HG03469 (cell line): ENCODE results near the gene VPS26B.
"Not testable (repeated sequence)": the region's sequence is repeated elsewhere in the genome, so short reads cannot be mapped to it uniquely, and the experiment has no call there.

Experiments
- ATAC-seq: cut with Tn5 transposase; IDR thresholded peaks from one replicate; pipeline ENCODE4 v1.9.1; 2021; ENCODE audit warnings: mild to moderate bottlenecking, moderate library complexity, moderate number of reproducible peaks; ENCODE audit not compliant: unreplicated experiment

The VPS26B gene

GRCh38 chr11:134255184-134255561 lies 30.7 kb downstream of the VPS26B start:
- not testable (repeated sequence) for ATAC-seq

GRCh38 chr11:134257101-134257500 lies 32.6 kb downstream of the VPS26B start:
- ATAC-seq = no peak

GRCh38 chr11:134258577-134258976 lies 34.1 kb downstream of the VPS26B start:
- ATAC-seq = no peak

DNA sequence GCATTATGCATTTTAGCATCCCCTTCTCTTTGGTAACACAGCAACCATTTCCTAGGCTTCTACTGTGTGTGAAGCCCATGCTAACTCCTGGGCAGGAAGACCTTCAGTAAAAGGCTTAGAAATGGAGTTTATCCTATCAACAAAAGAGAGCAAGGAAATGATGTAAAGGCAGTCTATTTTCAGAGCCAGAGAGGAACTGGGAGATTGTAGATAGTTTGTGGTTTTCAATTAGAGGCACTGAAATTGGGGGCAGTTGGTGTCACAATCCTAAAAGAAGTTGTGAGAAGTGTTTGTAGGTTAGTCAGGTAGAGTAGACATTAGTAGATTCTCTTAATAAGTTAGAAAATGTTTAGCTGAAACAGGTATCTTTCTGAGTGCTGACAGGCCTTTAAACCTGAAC lies 36.0 kb downstream of the VPS26B start:
- no peak for ATAC-seq

- ATAC-seq = no peak
Measured at GRCh38 chr11:134260983-134261382, 36.5 kb downstream of the VPS26B start.

- ATAC-seq = no peak
Measured at GRCh38 chr11:134261626-134262488, 37.4 kb downstream of the VPS26B start.

DNA sequence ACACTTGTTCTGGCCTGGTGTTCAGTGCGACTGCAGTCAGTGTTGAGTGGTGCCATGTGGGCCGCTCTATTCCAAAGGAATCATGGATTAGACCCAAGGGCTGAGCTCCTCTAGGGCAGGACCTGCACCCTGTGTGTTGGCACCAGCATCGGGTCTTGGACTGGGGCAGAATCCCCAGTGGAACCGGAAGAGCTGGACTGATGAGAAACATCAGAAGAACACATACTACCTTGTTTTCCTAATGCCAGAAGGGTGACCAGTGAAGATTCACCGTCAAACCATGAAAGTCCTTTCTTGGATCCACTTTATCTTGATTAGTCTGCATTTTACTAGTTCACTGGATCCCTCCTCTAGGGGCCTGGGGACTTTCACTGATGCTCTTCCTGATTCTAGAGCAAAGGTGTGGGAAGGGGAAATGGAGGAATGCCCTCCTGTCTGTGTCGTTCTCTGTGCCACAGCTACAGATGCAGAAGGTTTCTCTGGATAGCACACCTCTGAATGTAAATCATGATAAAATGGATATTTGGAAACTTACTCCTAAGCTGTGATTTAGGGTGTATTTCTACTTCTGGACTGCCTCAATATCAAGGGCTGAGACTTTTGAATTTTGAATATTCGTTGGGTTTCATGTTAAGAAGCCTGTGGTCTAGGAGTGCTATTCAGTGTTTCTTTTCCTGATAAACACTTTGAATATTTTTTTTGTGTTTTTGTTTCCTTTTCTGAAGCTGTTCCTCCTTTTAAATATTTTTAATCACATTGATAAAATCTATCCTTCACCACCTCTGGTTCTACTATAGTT lies 40.7 kb downstream of the VPS26B start:
- no peak for ATAC-seq

GRCh38 chr11:134266440-134266839 lies 42.0 kb downstream of the VPS26B start:
- no peak for ATAC-seq

DNA sequence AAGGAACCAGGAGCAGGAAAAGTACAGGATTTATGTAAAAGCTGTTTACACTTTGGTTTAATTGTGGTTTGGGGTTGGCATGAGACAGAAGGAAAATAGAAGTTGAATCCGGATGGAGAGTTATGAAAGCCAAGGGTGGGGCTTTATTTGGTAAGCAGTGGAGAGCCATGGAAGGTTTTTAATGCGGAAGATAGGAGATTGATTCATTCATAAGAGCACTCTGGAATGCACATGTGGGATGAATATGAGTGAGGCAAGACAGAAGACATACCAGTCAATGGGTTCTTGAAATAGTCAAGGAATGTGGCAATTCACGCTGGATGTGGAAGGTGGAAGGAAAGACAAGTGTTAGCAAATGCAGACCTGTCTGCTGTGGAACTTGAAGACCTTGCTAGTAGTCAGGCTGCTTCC lies 42.4 kb downstream of the VPS26B start:
- no peak for ATAC-seq

- no peak for ATAC-seq
Measured at GRCh38 chr11:134267461-134267860, 43.0 kb downstream of the VPS26B start.

- ATAC-seq = no peak
Measured at GRCh38 chr11:134267966-134268365, 43.5 kb downstream of the VPS26B start.

GRCh38 chr11:134270250-134270714 lies 45.8 kb downstream of the VPS26B start:
- ATAC-seq = no peak

DNA sequence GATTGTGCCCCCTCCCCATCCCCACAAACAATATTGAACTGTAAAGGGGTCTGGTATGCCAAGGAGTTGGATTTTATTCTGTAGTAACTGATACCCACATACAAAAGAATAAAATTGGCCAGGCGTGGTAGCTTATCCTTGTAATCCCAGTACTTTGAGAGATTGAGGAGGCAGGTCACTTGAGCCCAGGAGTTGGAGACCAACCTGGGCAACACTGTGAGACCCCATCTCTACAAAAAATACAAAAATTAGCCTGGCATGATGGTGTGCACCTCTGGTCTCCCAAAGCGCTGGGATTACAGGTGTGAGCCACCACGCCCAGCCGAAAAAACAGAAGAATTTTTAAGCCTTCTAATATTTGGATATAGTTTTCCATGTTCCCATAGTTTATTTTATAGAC lies 47.5 kb downstream of the VPS26B start:
- no peak for ATAC-seq

DNA sequence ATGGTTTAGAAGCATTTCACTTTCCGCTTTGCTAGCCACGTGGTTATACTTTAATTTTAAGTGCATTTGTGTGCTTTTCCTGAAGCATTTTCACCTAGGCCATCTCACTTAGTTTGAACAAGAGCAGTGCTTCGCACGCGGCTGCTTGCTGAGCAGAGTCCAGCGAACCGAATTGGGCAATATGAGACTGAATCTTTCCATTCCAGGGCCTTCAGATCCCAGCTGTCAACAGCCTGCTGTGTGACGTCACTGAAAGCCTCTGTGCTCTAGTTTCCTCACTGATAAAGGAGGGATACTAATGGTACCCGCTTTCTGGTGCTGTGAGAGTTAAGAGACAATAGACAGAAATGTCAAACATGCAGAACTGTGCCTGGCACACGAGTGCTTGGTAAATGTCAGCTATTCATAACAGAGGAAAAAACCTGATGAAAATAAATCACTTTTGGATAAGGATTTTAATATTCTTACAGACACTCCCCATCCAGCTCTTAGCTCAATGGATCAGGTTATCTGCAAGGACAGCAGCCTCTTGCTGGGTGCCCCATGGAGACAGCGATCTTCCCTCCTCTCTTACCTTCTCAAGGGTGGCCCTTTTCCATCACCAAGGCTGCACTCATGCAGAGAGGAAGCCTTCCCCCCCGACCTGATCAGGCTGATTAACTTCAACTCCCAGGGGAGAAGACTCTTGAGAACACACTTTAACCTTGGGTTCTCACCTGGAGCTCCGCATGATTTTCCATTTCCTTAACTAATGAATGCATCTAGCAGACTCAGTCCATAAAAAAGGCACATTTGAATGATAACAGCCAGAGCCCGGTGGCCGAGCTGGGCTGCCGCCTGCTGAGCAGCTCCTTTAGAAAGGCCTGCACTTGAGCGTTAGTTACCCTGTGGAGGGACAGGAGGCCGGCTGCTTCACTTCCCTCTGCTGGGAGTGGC lies 48.2 kb downstream of the VPS26B start:
- no peak for ATAC-seq

DNA sequence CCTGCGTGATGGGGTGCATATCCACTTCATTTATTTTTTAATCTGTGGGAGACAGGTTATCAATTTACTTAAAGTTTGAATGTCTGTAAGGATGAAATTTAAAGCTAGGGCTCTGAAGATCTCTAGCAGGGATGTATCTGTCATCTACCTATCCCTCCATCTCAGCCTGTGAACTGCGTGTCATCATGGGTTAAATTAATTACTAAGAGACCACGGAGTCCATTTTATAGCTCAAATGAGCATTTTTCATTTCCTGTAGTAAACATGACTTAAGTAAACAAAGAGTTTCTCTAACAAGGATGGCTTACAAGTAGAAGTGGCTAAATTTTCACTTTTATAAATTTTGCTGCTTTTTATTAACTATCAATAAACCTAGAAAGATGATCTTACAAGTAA lies 48.8 kb downstream of the VPS26B start:
- ATAC-seq = no peak

DNA sequence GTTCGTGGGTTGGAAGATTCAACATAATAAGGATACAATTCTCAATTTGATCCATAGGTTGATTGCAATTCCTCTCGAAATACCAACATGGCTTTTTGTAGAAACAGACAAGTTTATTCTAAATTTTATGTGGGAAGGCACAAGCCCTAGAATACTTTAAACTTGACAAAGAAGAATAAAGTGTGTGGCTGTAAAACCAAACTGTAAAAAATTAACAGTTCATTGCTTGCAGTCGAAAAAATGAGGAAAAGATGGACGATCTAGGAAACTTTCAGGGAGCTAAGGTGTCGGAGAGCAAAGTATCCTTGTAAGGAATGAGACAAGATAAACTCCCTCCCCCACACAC lies 50.7 kb downstream of the VPS26B start:
- no peak for ATAC-seq

GRCh38 chr11:134275534-134276395 lies 51.3 kb downstream of the VPS26B start, which contains the start of gene GLB1L3:
TSS of gene GLB1L3 (plus strand) at chr11:134276379. CDS start at chr11:134276741, 362 bp downstream.
- ATAC-seq = no peak

GRCh38 chr11:134276396-134277182 lies 52.1 kb downstream of the VPS26B start:
- no peak for ATAC-seq
